Mucosa of rectum (tissue), 2 donors: ENCODE results near the gene TMEM270.
A peak's percentile ranks its signal among the peaks of the same experiment; 100 is the strongest.
"Not testable (repeated sequence)": the region's sequence is repeated elsewhere in the genome, so short reads cannot be mapped to it uniquely, and the experiment has no call there.

Experiments
- H3K27ac ChIP-seq, 2 donors: one replicate each; pipeline ENCODE4 v1.7.0; 2013; ENCODE audit warnings: inconsistent platforms in 2 of 2, low read depth in 2 of 2, low read length in 2 of 2
- H3K27me3 ChIP-seq, 2 donors: one replicate each; pipeline ENCODE4 v1.7.0; 2013; ENCODE audit warnings: low read length in 2 of 2; ENCODE audit not compliant: control insufficient read depth in 2 of 2, insufficient read depth in 2 of 2
- H3K36me3 ChIP-seq, 2 donors: one replicate each; pipeline ENCODE4 v1.7.0; 2013; ENCODE audit warnings: low read length in 2 of 2; ENCODE audit not compliant: control insufficient read depth in 2 of 2, insufficient read depth in 2 of 2
- H3K4me1 ChIP-seq, 2 donors: one replicate each; pipeline ENCODE4 v1.7.0; 2013; ENCODE audit warnings: low read length in 2 of 2, mild to moderate bottlenecking in 1 of 2; ENCODE audit not compliant: control insufficient read depth in 2 of 2, insufficient read depth in 2 of 2
- H3K4me3 ChIP-seq, 2 donors: one replicate each; pipeline ENCODE4 v1.7.0; 2013; ENCODE audit warnings: low read length in 2 of 2
- H3K9ac ChIP-seq, 2 donors: one replicate each; pipeline ENCODE4 v1.7.0; 2013; ENCODE audit warnings: low read length in 2 of 2, low read depth in 1 of 2, mild to moderate bottlenecking in 1 of 2
- H3K9me3 ChIP-seq, 2 donors: one replicate each; pipeline ENCODE4 v1.7.0; 2013; ENCODE audit warnings: low read length in 2 of 2; ENCODE audit not compliant: control insufficient read depth in 2 of 2
- donor health status: healthy.
- donor health status: Normal muscosa, but diverticular disease.

The TMEM270 gene

GRCh38 chr7:73831834-73832651, 28.9 kb upstream of the TMEM270 start:
- peaks cover 0 to 3% of the 10 kb centered on the region in 2 donors for H3K27me3 ChIP-seq
- peaks cover 23 to 36% of the 10 kb centered on the region in 2 donors for H3K4me1 ChIP-seq
- peak overlapping the region; percentile 99 for H3K9ac ChIP-seq

DNA sequence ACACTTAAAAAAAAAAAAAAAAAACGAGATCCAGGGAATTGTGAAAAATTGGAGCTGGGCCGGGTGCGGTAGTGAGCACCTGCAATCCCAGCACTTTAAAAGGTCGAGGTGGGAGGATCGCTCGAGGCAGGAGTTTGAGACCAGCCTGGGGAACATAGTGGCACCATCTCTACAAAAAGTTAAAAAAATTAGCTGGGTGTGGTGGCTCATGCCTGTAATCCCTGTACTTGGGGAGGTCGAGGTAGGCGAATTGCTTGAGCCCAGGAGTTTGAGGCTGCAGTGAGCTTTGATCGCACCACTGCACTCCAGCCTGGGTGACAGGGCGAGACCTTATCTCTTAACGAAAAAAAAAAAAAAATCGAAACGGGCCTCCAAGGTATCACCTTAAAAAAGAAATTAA, 28.2 kb upstream of the TMEM270 start:
- H3K36me3 ChIP-seq: peaks cover 7 to 8% of the 10 kb centered on the region in 2 donors
- peak overlapping the region; percentile 99 to 100 for H3K27ac ChIP-seq
- peaks cover 0 to 3% of the 10 kb centered on the region in 2 donors for H3K27me3 ChIP-seq
- peak overlapping the region; percentile 89 to 92 for H3K4me3 ChIP-seq
- peaks cover 16 to 29% of the 10 kb centered on the region in 2 donors for H3K4me1 ChIP-seq
- no peaks in the 10 kb centered on the region for H3K9me3 ChIP-seq
- peak overlapping the region; percentile 60 to 99 for H3K9ac ChIP-seq

More at GRCh38 chr7:73831834-73832651, 28.9 kb upstream of the TMEM270 start:
- Histone ChIP-seq H3K9me3 (no peaks in the 10 kb centered on the region), H3K27ac (peak overlapping the region; percentile 99 to 100), H3K4me3 (peak overlapping the region; percentile 89 to 92), H3K36me3 (peaks cover 7 to 8% of the 10 kb centered on the region in 2 donors)

GRCh38 chr7:73833251-73833919, 27.6 kb upstream of the TMEM270 start:
- Histone ChIP-seq H3K27ac (peak overlapping the region; percentile 99 to 100), H3K4me3 (peak overlapping the region; percentile 89 to 92), H3K36me3 (peaks cover 7 to 8% of the 10 kb centered on the region in 2 donors), H3K27me3 (no peaks in the 10 kb centered on the region), H3K4me1 (peaks cover 13 to 27% of the 10 kb centered on the region in 2 donors), H3K9me3 (no peaks in the 10 kb centered on the region), H3K9ac (peak overlapping the region in 1 of 2 donors; percentile 99)

GRCh38 chr7:73834626-73835191, 26.2 kb upstream of the TMEM270 start:
- no peaks in the 10 kb centered on the region for H3K9me3 ChIP-seq
- no peak overlapping the region for H3K27ac ChIP-seq
- peaks cover 1 to 13% of the 10 kb centered on the region in 2 donors for H3K4me1 ChIP-seq
- peaks cover 7 to 8% of the 10 kb centered on the region in 2 donors for H3K36me3 ChIP-seq
- H3K4me3 ChIP-seq: no peak overlapping the region
- no peaks in the 10 kb centered on the region for H3K27me3 ChIP-seq
- H3K9ac ChIP-seq: no peak overlapping the region

DNA sequence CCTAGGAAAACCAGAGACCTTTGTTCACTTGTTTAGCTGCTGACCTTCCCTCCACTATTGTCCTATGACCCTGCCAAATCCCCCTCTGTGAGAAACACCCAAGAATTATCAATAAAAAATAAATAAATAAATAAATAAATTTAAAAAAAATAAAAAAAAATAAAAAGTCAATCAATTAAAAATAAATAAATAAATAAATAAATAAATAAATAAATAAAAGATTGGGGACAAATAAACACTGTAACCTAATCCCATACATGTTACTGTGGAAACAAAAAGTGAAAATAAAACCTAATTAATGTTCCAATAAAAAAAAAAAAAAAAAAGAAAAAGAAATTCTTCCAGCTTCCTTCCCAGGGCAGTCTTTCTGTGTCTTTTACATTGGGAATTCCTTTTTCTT, 23.8 kb upstream of the TMEM270 start:
- H3K9me3 ChIP-seq, H3K27ac ChIP-seq, H3K9ac ChIP-seq, H3K4me3 ChIP-seq, H3K27me3 ChIP-seq, H3K36me3 ChIP-seq: not testable (repeated sequence)
- H3K4me1 ChIP-seq: peaks cover 3 to 12% of the 10 kb centered on the region in 2 donors

GRCh38 chr7:73838642-73839041, 22.3 kb upstream of the TMEM270 start:
- Histone ChIP-seq H3K4me1 (peaks cover 3 to 7% of the 10 kb centered on the region in 2 donors), H3K27me3 (no peaks in the 10 kb centered on the region), H3K27ac (no peak overlapping the region), H3K36me3 (no peaks in the 10 kb centered on the region), H3K9me3 (no peaks in the 10 kb centered on the region), H3K9ac (no peak overlapping the region), H3K4me3 (no peak overlapping the region)

DNA sequence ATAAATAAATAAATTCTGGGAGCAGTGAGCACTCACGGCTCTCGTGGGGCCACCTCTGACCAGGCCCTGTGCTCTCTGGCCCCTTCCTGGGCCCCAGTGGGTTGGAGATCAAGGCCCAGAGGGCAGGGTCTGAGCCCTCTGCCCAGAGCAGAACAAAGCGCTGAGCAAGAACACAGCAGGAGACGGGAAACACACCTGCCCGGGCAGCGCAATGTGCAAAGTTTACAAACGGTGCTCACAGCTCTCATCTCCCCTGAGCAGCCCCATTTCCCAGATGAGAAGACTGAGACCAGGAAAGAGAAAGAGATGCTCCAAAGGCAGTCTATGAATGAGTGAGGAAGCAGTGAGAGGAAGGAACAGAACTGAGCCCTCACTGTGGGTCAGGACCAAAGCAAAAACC, 21.7 kb upstream of the TMEM270 start:
- no peaks in the 10 kb centered on the region for H3K9me3 ChIP-seq
- no peak overlapping the region for H3K4me3 ChIP-seq
- H3K36me3 ChIP-seq: no peaks in the 10 kb centered on the region
- H3K27me3 ChIP-seq: no peaks in the 10 kb centered on the region
- H3K9ac ChIP-seq: no peak overlapping the region
- H3K4me1 ChIP-seq: peaks cover 3 to 7% of the 10 kb centered on the region in 2 donors
- H3K27ac ChIP-seq: no peak overlapping the region

GRCh38 chr7:73839743-73840714, 20.9 kb upstream of the TMEM270 start:
- no peak overlapping the region for H3K27ac ChIP-seq
- H3K27me3 ChIP-seq: no peaks in the 10 kb centered on the region

GRCh38 chr7:73840715-73841379, 20.1 kb upstream of the TMEM270 start:
- H3K9me3 ChIP-seq: no peaks in the 10 kb centered on the region
- no peaks in the 10 kb centered on the region for H3K27me3 ChIP-seq
- no peak overlapping the region for H3K4me3 ChIP-seq
- no peak overlapping the region for H3K9ac ChIP-seq
- no peaks in the 10 kb centered on the region for H3K36me3 ChIP-seq
- peaks cover 3 to 7% of the 10 kb centered on the region in 2 donors for H3K4me1 ChIP-seq
- no peak overlapping the region for H3K27ac ChIP-seq

More at GRCh38 chr7:73839743-73840714, 20.9 kb upstream of the TMEM270 start:
- Histone ChIP-seq H3K4me1 (peaks cover 3 to 7% of the 10 kb centered on the region in 2 donors), H3K9me3 (no peaks in the 10 kb centered on the region), H3K36me3 (no peaks in the 10 kb centered on the region), H3K4me3 (no peak overlapping the region), H3K9ac (no peak overlapping the region)
